ENCODE data around the gene TRIM65. TPM values are rescaled to one million over a fixed set of nuclear protein-coding genes. Genes with fewer than 3 reads are reported as not detected.

Gene TRIM65
- total and polyA plus RNA-seq, 2 of the 13 experiments (the other 11 are each of a cell fraction or from before 2014, with no cell fraction given): 10.3 to 22.4 TPM

GRCh38 chr17:75891605-75892555, 4.9 kb downstream of the TRIM65 start (continued):
- TF ChIP-seq FLYWCH1 (CRISPR knock-in tag; IDR thresholded peaks at IDR 0.05) (0 out of 2 replicates have a peak, but pooled peaks have one; percentile 63), REST (IDR thresholded peaks at IDR 0.05; ENCODE audit: borderline replicate concordance in 1 of 2, low read depth in 1 of 2, low read length in 2 of 2) (no peak), MEIS2 (CRISPR knock-in tag; IDR thresholded peaks at IDR 0.05) (peak; percentile 42; the same call in 1 of the 2 replicates), ERF (CRISPR knock-in tag; IDR thresholded peaks at IDR 0.05) (no peak), RFX1 (IDR thresholded peaks at IDR 0.05) (no peak), RERE (CRISPR knock-in tag; IDR thresholded peaks at IDR 0.05; ENCODE audit: low read depth) (0 out of 2 replicates have a peak, but pooled peaks have one; percentile 28), PBX3 (CRISPR knock-in tag; IDR thresholded peaks at IDR 0.05; ENCODE audit: borderline replicate concordance) (no peak), RXRB (CRISPR knock-in tag; IDR thresholded peaks at IDR 0.05; ENCODE audit: borderline replicate concordance) (peak; percentile 67; the same call in 1 of the 2 replicates), ZNF263 (CRISPR knock-in tag; IDR thresholded peaks at IDR 0.05) (no peak; the same call in 1 of the 2 replicates), REPIN1 (CRISPR knock-in tag; IDR thresholded peaks at IDR 0.05; ENCODE audit: borderline replicate concordance, low read depth) (peak; percentile 65; the same call in 1 of the 2 replicates), KLF11 (CRISPR knock-in tag; IDR thresholded peaks at IDR 0.05) (peak; percentile 87; the same call in 1 of the 2 replicates), ZNF550 (CRISPR knock-in tag; IDR thresholded peaks at IDR 0.05; ENCODE audit: borderline replicate concordance) (no peak), NKX3-1 (CRISPR knock-in tag; IDR thresholded peaks at IDR 0.05) (peak; percentile 85; the same call in 1 of the 2 replicates), ZNF607 (CRISPR knock-in tag; IDR thresholded peaks at IDR 0.05; ENCODE audit: borderline replicate concordance) (no peak), ZNF788 (CRISPR knock-in tag; IDR thresholded peaks at IDR 0.05; ENCODE audit: borderline replicate concordance) (peak; percentile 78), HNRNPL (IDR thresholded peaks at IDR 0.05; ENCODE audit: low read depth, low read length) (peak; percentile 91; the same call in 1 of the 2 replicates)
- TF ChIP-seq, protein P1, sequence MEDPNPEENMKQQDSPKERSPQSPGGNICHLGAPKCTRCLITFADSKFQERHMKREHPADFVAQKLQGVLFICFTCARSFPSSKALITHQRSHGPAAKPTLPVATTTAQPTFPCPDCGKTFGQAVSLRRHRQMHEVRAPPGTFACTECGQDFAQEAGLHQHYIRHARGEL (CRISPR knock-in tag; IDR thresholded peaks at IDR 0.05): no peak

Measured in HepG2 (cell line).